NB4 (cell line): ENCODE measurements around the gene HARS1.

Source experiments
- MYC ChIP-seq: IDR thresholded peaks from 2 replicates; pipeline ENCODE4 v1.6.1; 2011; ENCODE audit warnings: low read depth, low read length
- POLR2A ChIP-seq: IDR thresholded peaks from 2 replicates; pipeline ENCODE4 v1.6.1; 2011; ENCODE audit warnings: mild to moderate bottlenecking; ENCODE audit not compliant: insufficient read length; ENCODE audit errors: extremely low read depth
- TF ChIP-seq, protein P1 (sequence below): IDR thresholded peaks from 2 replicates; pipeline ENCODE4 v1.6.1; 2011; ENCODE audit warnings: low read depth, low read length
- TF ChIP-seq, protein P2 (sequence below): IDR thresholded peaks from one replicate; pipeline ENCODE4 v1.5.1; 2012; ENCODE audit warnings: low read depth, low read length

DNA sequence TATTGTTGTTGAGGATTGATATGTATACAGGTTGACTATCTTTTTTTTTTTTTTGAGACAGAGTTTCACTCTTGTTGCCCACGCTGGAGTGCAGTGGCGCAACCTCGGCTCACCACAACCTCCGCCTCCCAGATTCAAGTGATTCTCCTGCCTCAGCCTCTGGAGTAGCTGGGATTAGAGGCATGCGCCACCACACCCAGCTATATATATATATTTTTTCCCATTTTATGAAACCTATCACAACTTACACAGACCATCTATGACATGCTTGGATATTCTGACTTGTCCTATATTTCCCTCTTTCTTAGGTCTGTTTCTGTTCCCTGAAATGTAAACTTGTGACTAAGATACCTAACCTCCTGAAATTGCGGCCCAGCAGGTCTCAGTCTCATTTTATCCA lies 63.2 kb downstream of the HARS1 start:
- TF ChIP-seq, protein P1, sequence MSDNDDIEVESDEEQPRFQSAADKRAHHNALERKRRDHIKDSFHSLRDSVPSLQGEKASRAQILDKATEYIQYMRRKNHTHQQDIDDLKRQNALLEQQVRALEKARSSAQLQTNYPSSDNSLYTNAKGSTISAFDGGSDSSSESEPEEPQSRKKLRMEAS = no peak
- TF ChIP-seq, protein P2, sequence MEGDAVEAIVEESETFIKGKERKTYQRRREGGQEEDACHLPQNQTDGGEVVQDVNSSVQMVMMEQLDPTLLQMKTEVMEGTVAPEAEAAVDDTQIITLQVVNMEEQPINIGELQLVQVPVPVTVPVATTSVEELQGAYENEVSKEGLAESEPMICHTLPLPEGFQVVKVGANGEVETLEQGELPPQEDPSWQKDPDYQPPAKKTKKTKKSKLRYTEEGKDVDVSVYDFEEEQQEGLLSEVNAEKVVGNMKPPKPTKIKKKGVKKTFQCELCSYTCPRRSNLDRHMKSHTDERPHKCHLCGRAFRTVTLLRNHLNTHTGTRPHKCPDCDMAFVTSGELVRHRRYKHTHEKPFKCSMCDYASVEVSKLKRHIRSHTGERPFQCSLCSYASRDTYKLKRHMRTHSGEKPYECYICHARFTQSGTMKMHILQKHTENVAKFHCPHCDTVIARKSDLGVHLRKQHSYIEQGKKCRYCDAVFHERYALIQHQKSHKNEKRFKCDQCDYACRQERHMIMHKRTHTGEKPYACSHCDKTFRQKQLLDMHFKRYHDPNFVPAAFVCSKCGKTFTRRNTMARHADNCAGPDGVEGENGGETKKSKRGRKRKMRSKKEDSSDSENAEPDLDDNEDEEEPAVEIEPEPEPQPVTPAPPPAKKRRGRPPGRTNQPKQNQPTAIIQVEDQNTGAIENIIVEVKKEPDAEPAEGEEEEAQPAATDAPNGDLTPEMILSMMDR = no peak
- TF ChIP-seq POLR2A (no peak), MYC (no peak)
